Spleen (tissue), 11 donors: ENCODE results near the gene CRYGN. TPM values are rescaled to one million over a fixed set of nuclear protein-coding genes. Genes with fewer than 3 reads are reported as not detected.
A peak's percentile ranks its signal among the peaks of the same experiment; 100 is the strongest.

Experiments used
- DNase-seq: peaks from one replicate; pipeline ENCODE4 v3.0.0-alpha.2; 2020
- H3K27ac ChIP-seq, 8 donors: fragments of 200-600 bp; sonication (generic) in 7 of 8; 1 replicate in 4 of 8; 2 replicates in 4 of 8; pipeline versions ENCODE4 v1.5.0 to v1.8.0; 2016 to 2021; ENCODE audit warnings: inconsistent platforms in 4 of 8, mild to moderate bottlenecking in 4 of 8, moderate library complexity in 1 of 8
- H3K27me3 ChIP-seq, 7 donors: fragments of 200-600 bp; sonication (generic) in 6 of 7; replicated peaks in 1 of 7; 1 replicate in 4 of 7; 2 replicates in 3 of 7; pipeline versions ENCODE4 v1.5.0 to v1.8.0; 2016 to 2021; ENCODE audit warnings: inconsistent platforms in 3 of 7, mild to moderate bottlenecking in 1 of 7
- H3K36me3 ChIP-seq, 6 donors: fragments of 200-600 bp; sonication (generic) in 5 of 6; 1 replicate in 4 of 6; 2 replicates in 2 of 6; pipeline versions ENCODE4 v1.5.0 to v1.8.0; 2016 to 2021; ENCODE audit warnings: inconsistent platforms in 2 of 6
- H3K4me1 ChIP-seq, 6 donors: fragments of 200-600 bp; sonication (generic) in 5 of 6; 1 replicate in 3 of 6; 2 replicates in 3 of 6; pipeline versions ENCODE4 v1.5.0 to v1.8.0; 2016 to 2021; ENCODE audit warnings: inconsistent platforms in 3 of 6
- H3K4me3 ChIP-seq, 8 donors: fragments of 200-600 bp; sonication (generic) in 7 of 8; 1 replicate in 4 of 8; 2 replicates in 4 of 8; pipeline versions ENCODE4 v1.5.0 to v1.8.0; 2016 to 2021; ENCODE audit warnings: inconsistent platforms in 4 of 8, mild to moderate bottlenecking in 4 of 8, moderate library complexity in 2 of 8
- H3K9me3 ChIP-seq, 8 donors: fragments of 200-600 bp; sonication (generic) in 7 of 8; 1 replicate in 4 of 8; 2 replicates in 4 of 8; pipeline versions ENCODE4 v1.5.0 to v1.8.0; 2016 to 2021; ENCODE audit warnings: inconsistent platforms in 4 of 8
- POLR2A ChIP-seq, 3 donors: fragments of 450-650 bp; IDR thresholded peaks; one replicate each; pipeline ENCODE4 v1.5.1; 2017; ENCODE audit warnings: antibody characterized with exemption in 3 of 3, mild to moderate bottlenecking in 1 of 3
- POLR2AphosphoS5 ChIP-seq, 3 donors: sonication (generic); formaldehyde crosslinking; IDR thresholded peaks; one replicate each; pipeline ENCODE4 v1.5.1; 2017; ENCODE audit warnings: antibody characterized with exemption in 3 of 3
- WGBS, 5 donors: extraction: QIAGEN DNeasy Blood & Tissue Kit in 3 of 5; methylation state at CpG; one replicate each; pipeline versions ENCODE4 v1.1.5 to v1.1.7; 2013 to 2018; 5-methylcytosine and 5-hydroxymethylcytosine counted together
- intact Hi-C: fragments of 100-400 bp; cut with DNase I; formaldehyde crosslinking; loops from one replicate; pipeline ENCODE4 v1.15.0; 2023; ENCODE audit warnings: low total_unique reads
- polyA plus RNA-seq, 3 donors: library from polyadenylated mRNA; stranded (reverse); fragments of 200-250 nt; gene quantifications; one replicate each; pipeline ENCODE4 v1.2.1, GENCODE V29; 2013
- total RNA-seq, 7 donors: library from RNA; depleted of rRNA in 3 of 7; stranded (reverse); fragments of >200 nt in 3 of 7; fragmentation: NEBNext Ultra II Directional in 4 of 7; extraction: Animal tissue kit (Norgen Biotek cat#: 25700) in 4 of 7; gene quantifications; one replicate each; pipeline versions ENCODE4 v1.1.0 to v1.2.1, GENCODE V29; 2016 to 2021
- TF ChIP-seq, protein P1 (sequence below), 11 experiments: fragments of 200-600 bp in 7 of 11; fragments of 450-650 bp in 4 of 11; sonication (generic) in 4 of 11; IDR thresholded peaks in 8 of 11; conservative IDR thresholded peaks in 3 of 11; 1 replicate in 7 of 11; 2 replicates in 4 of 11; pipeline versions ENCODE4 v1.4.0 to v1.8.0; 2016 to 2021; ENCODE audit warnings: antibody characterized with exemption in 11 of 11, inconsistent platforms in 4 of 11, mild to moderate bottlenecking in 1 of 11
- donor health status: healthy with polysubstance abuse.
- donor health status: DM: no; HTN: no; CAD: no; lungs with moderate emphysema.
- donor health status: DM: no; HTN: no; CAD: no.
- donor health status: Bipolar disorder and iron deficiency.
- donor health status: healthy.
- donor health status: DM: no; HTN: no; CAD: no.
- donor health status: DM: yes; HTN: yes; CAD: no.

CRYGN gene
- total and polyA plus RNA-seq, 10 donors, result 0.17 to 2.5 (median 0.32) TPM; not detected in 1

DNA sequence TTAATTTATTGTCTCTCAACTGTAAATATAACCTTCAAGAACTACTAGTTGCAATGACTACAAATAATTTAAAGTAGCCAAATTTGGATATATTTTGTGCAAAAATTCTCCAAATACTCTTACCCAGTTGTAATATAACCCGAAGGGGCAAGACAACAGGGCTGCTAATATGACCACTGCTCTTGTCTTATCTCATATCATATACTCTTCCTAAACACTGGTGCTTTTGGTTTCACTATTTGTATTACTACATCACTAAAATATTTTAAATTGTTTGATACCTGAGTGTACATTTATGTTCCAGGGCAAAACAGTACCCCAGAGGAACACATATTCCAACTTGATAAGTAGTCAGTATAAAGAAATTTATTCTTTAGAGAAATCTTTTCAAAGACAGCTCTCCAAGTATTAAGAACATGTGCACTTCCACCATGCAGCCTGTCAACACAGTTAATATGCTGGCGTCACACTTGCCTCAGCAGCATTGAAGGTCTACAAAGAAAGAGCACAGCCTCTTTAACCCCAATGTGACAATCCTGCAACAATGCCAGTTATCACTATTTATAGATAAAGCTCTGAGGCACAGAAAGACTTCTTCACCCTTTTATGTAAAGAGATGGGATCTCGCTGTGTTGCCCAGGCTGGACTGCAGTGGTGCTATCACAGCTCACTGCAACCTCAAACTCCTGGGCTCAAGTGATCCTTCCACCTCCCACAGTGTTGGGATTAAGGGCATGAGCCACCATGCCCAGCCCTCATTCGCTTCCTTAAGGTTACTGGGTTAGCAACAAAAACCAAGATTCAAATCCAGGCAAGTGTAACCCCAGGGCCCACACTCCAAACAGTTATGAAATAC lies 41.9 kb upstream of the CRYGN start:
- Histone ChIP-seq H3K9me3 (no peaks in the 10 kb centered on the region), H3K27ac (peak overlapping the region in 2 of 8 donors; percentile 12 to 50), H3K4me3 (no peak overlapping the region), H3K36me3 (peaks cover 0 to 93% (median 30%) of the 10 kb centered on the region in 6 donors), H3K4me1 (peaks cover 11 to 54% (median 16%) of the 10 kb centered on the region in 6 donors), H3K27me3 (no peaks in the 10 kb centered on the region)
- TF ChIP-seq, protein P1, sequence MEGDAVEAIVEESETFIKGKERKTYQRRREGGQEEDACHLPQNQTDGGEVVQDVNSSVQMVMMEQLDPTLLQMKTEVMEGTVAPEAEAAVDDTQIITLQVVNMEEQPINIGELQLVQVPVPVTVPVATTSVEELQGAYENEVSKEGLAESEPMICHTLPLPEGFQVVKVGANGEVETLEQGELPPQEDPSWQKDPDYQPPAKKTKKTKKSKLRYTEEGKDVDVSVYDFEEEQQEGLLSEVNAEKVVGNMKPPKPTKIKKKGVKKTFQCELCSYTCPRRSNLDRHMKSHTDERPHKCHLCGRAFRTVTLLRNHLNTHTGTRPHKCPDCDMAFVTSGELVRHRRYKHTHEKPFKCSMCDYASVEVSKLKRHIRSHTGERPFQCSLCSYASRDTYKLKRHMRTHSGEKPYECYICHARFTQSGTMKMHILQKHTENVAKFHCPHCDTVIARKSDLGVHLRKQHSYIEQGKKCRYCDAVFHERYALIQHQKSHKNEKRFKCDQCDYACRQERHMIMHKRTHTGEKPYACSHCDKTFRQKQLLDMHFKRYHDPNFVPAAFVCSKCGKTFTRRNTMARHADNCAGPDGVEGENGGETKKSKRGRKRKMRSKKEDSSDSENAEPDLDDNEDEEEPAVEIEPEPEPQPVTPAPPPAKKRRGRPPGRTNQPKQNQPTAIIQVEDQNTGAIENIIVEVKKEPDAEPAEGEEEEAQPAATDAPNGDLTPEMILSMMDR (IDR thresholded peaks at IDR 0.05 in 8 of 11, conservative IDR thresholded peaks at IDR 0.05 in 3 of 11), result no peak
- no peak for TF ChIP-seq POLR2A (IDR thresholded peaks at IDR 0.05)
- no peak for TF ChIP-seq POLR2AphosphoS5 (IDR thresholded peaks at IDR 0.05)
- no peak for DNase-seq
- intact Hi-C loops, result no loop called here
- WGBS, 5 donors, result 83 to 96% (median 89%) methylated on average over 4 of the region's 4 CpGs

DNA sequence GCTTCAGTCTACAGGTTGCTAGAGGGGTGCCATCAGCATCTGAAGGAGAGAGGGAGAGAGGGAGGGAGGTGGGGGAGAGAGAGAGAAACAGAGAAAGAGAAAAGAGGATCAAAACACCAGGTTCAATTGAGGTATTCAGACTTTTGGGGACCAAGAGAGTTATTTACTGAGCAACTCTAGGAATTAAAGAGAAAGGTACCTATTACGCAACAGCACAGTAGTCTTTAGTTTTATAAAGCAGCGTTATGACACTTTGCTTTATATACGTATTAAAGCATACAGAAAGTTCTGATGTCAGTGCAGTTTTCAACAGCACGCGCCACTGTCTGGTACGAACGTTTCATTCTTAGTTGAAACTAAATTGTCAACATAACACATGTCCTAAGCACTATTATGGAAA lies 37.9 kb upstream of the CRYGN start:
- Histone ChIP-seq H3K4me3 (no peak overlapping the region), H3K9me3 (no peaks in the 10 kb centered on the region), H3K36me3 (peaks cover 0 to 82% (median 10%) of the 10 kb centered on the region in 6 donors), H3K27ac (no peak overlapping the region), H3K27me3 (no peaks in the 10 kb centered on the region), H3K4me1 (peaks cover 0 to 30% (median 8%) of the 10 kb centered on the region in 6 donors)
- no peak for DNase-seq
- intact Hi-C loops, result no loop called here
- TF ChIP-seq POLR2A (IDR thresholded peaks at IDR 0.05), result no peak
- TF ChIP-seq, protein P1 (IDR thresholded peaks at IDR 0.05 in 8 of 11, conservative IDR thresholded peaks at IDR 0.05 in 3 of 11), result no peak
- TF ChIP-seq POLR2AphosphoS5 (IDR thresholded peaks at IDR 0.05), result no peak
- 90 to 97% (median 92%) methylated on average over 7 of the region's 7 CpGs for WGBS, 5 donors

DNA sequence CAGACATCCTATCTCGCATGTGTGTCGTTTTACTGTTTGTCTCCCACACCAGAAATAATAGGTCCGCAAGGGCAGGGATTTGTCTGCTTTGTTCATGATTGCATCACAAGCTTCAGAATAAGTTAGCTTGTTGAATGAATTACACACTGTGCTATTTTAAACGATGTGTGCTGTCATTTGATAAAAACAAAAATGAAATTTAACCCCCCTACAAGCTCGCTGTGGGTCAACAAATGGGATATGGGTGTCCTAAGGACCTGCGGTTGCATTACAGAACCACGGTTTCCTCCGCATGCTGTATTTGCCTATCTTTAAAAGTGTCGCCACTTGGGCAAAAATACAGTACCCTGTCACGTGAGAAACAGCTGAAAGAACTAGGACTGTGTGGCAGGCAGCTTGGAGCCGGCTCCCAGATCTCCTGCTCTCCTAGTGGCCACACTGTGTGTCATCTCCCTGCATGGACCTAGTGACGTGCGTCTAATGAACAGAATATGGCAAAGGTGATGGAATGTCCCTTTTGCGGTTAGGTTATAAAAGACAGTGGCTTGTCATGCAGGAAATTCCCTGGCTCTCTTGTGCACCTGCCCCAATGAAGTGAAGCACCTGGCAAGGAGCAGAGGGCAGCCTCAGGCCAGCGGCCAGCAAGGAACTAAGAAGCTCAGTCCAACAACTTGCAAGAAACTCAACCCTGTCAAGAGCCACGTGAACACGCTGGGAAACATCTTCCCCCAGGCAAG lies 32.9 kb upstream of the CRYGN start:
- no peaks in the 10 kb centered on the region for H3K9me3 ChIP-seq
- H3K4me3 ChIP-seq, result no peak overlapping the region
- intact Hi-C loops, result no loop called here
- peaks cover 0 to 63% (median 37%) of the 10 kb centered on the region in 6 donors for H3K4me1 ChIP-seq
- no peaks in the 10 kb centered on the region for H3K27me3 ChIP-seq
- peaks cover 0 to 76% (median 25%) of the 10 kb centered on the region in 6 donors for H3K36me3 ChIP-seq
- H3K27ac ChIP-seq, result peak overlapping the region in 4 of 8 donors; percentile 12 to 61 (median 23)
- WGBS, 5 donors, result 59 to 82% (median 71%) methylated on average over 16 to 17 of the region's 17 CpGs
- no peak for DNase-seq
- TF ChIP-seq, protein P1 (IDR thresholded peaks at IDR 0.05 in 8 of 11, conservative IDR thresholded peaks at IDR 0.05 in 3 of 11), result no peak
- no peak for TF ChIP-seq POLR2AphosphoS5 (IDR thresholded peaks at IDR 0.05)
- no peak for TF ChIP-seq POLR2A (IDR thresholded peaks at IDR 0.05)

DNA sequence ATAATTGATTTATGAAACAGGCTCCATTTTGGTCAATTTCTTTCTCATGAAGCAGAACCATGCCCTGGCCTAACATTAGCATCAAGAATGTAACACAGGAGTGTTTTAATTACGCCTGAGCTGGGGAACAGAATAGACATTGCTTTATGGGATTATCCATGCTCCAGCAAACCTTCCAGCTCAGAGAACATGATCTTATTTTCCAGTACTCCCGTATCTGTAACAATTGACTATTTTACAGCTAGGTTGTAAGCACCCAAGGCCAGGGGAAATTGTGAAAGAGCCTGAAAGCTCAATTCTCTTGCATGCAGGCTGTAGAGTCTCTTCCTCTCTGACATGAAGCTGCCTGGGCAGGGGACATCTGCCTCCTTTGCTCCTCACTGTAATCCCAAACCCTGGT lies 30.8 kb upstream of the CRYGN start:
- 67 to 83% (median 75%) methylated on average over 2 of the region's 2 CpGs for WGBS, 5 donors
- no peak for TF ChIP-seq POLR2A (IDR thresholded peaks at IDR 0.05)
- peak in 1 of 3 donors; percentile 21 for TF ChIP-seq POLR2AphosphoS5 (IDR thresholded peaks at IDR 0.05)
- TF ChIP-seq, protein P1 (IDR thresholded peaks at IDR 0.05 in 8 of 11, conservative IDR thresholded peaks at IDR 0.05 in 3 of 11), result no peak
- intact Hi-C loops, result no loop called here
- Histone ChIP-seq H3K9me3 (no peaks in the 10 kb centered on the region), H3K27ac (peak overlapping the region in 3 of 8 donors; percentile 14 to 41 (median 27)), H3K4me1 (peaks cover 0 to 67% (median 37%) of the 10 kb centered on the region in 6 donors), H3K36me3 (peaks cover 0 to 76% (median 41%) of the 10 kb centered on the region in 6 donors), H3K4me3 (no peak overlapping the region), H3K27me3 (no peaks in the 10 kb centered on the region)
- DNase-seq, result no peak
